ENCODE measurements around the gene DMAC2.

The DMAC2 gene

GRCh38 chr19:41420101-41420880 is 19.4 kb downstream of the DMAC2 start:
- no peak overlapping the region for H3K27ac ChIP-seq (ENCODE audit: low read depth, low read length)

DNA sequence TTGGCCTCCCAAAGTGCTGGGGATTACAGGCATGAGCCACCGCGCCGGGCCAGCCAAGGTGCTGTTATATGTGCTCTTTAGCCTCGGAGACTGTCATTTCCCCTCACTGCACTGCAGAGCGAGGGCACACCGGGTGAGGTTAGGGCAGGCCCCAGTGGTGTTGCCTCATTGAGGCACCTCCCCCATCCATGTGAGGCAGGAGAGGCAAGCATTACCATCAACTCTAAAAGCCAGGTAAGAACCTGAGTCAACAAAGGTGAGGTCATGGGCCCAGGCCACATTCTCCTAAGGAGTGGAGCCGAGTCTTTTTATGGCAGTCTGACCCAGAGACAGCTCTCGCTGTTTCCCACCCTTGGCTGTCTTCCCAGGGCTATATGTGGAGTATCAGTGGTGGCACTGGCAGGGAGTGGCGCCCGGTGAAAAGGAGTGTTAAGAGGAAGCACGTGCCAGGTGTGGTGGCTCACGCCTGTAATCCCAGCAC is 23.5 kb downstream of the DMAC2 start:
- Histone ChIP-seq H3K27ac (ENCODE audit: low read depth, low read length) (no peak overlapping the region), H3K4me1 (ENCODE audit: control insufficient read depth, insufficient read depth, low read length) (no peaks in the 10 kb centered on the region), H3K27me3 (ENCODE audit: control insufficient read depth, insufficient read depth, low read length) (no peaks in the 10 kb centered on the region), H3K9ac (ENCODE audit: low read depth, low read length) (no peak overlapping the region), H3K4me3 (ENCODE audit: low read depth, low read length) (no peak overlapping the region), H3K9me3 (ENCODE audit: control insufficient read depth, insufficient read depth, low read length) (no peaks in the 10 kb centered on the region), H3K36me3 (ENCODE audit: control insufficient read depth, insufficient read depth, low read length) (peaks cover 27% of the 10 kb centered on the region)

More at GRCh38 chr19:41420101-41420880, 19.4 kb downstream of the DMAC2 start:
- Histone ChIP-seq H3K36me3 (ENCODE audit: control insufficient read depth, insufficient read depth, low read length) (peaks cover 47% of the 10 kb centered on the region), H3K9me3 (ENCODE audit: control insufficient read depth, insufficient read depth, low read length) (no peaks in the 10 kb centered on the region), H3K4me1 (ENCODE audit: control insufficient read depth, insufficient read depth, low read length) (no peaks in the 10 kb centered on the region), H3K9ac (ENCODE audit: low read depth, low read length) (no peak overlapping the region), H3K4me3 (ENCODE audit: low read depth, low read length) (no peak overlapping the region), H3K27me3 (ENCODE audit: control insufficient read depth, insufficient read depth, low read length) (no peaks in the 10 kb centered on the region)

- Histone ChIP-seq H3K36me3 (ENCODE audit: control insufficient read depth, insufficient read depth, low read length) (peaks cover 25% of the 10 kb centered on the region), H3K27ac (ENCODE audit: low read depth, low read length) (no peak overlapping the region), H3K4me1 (ENCODE audit: control insufficient read depth, insufficient read depth, low read length) (no peaks in the 10 kb centered on the region), H3K9me3 (ENCODE audit: control insufficient read depth, insufficient read depth, low read length) (no peaks in the 10 kb centered on the region), H3K27me3 (ENCODE audit: control insufficient read depth, insufficient read depth, low read length) (no peaks in the 10 kb centered on the region), H3K4me3 (ENCODE audit: low read depth, low read length) (no peak overlapping the region), H3K9ac (ENCODE audit: low read depth, low read length) (no peak overlapping the region)
These were observed 24.5 kb downstream of the DMAC2 start for GRCh38 chr19:41415154-41415571.

- Histone ChIP-seq H3K27ac (ENCODE audit: low read depth, low read length) (no peak overlapping the region), H3K4me1 (ENCODE audit: control insufficient read depth, insufficient read depth, low read length) (no peaks in the 10 kb centered on the region), H3K4me3 (ENCODE audit: low read depth, low read length) (no peak overlapping the region), H3K9me3 (ENCODE audit: control insufficient read depth, insufficient read depth, low read length) (no peaks in the 10 kb centered on the region), H3K27me3 (ENCODE audit: control insufficient read depth, insufficient read depth, low read length) (no peaks in the 10 kb centered on the region), H3K36me3 (ENCODE audit: control insufficient read depth, insufficient read depth, low read length) (peaks cover 19% of the 10 kb centered on the region), H3K9ac (ENCODE audit: low read depth, low read length) (no peak overlapping the region)
These were observed 25.3 kb downstream of the DMAC2 start for GRCh38 chr19:41414461-41414860.

- Histone ChIP-seq H3K27me3 (ENCODE audit: control insufficient read depth, insufficient read depth, low read length) (no peaks in the 10 kb centered on the region), H3K9me3 (ENCODE audit: control insufficient read depth, insufficient read depth, low read length) (no peaks in the 10 kb centered on the region), H3K4me1 (ENCODE audit: control insufficient read depth, insufficient read depth, low read length) (no peaks in the 10 kb centered on the region), H3K27ac (ENCODE audit: low read depth, low read length) (no peak overlapping the region), H3K9ac (ENCODE audit: low read depth, low read length) (no peak overlapping the region), H3K36me3 (ENCODE audit: control insufficient read depth, insufficient read depth, low read length) (peaks cover 15% of the 10 kb centered on the region), H3K4me3 (ENCODE audit: low read depth, low read length) (no peak overlapping the region)
These were observed 25.8 kb downstream of the DMAC2 start for GRCh38 chr19:41413947-41414346.

- no peak overlapping the region for H3K4me3 ChIP-seq (ENCODE audit: low read depth, low read length)
- no peak overlapping the region for H3K27ac ChIP-seq (ENCODE audit: low read depth, low read length)
- H3K9me3 ChIP-seq (ENCODE audit: control insufficient read depth, insufficient read depth, low read length) = no peaks in the 10 kb centered on the region
- peaks cover 11% of the 10 kb centered on the region for H3K36me3 ChIP-seq (ENCODE audit: control insufficient read depth, insufficient read depth, low read length)
- no peaks in the 10 kb centered on the region for H3K27me3 ChIP-seq (ENCODE audit: control insufficient read depth, insufficient read depth, low read length)
- H3K9ac ChIP-seq (ENCODE audit: low read depth, low read length) = no peak overlapping the region
- no peaks in the 10 kb centered on the region for H3K4me1 ChIP-seq (ENCODE audit: control insufficient read depth, insufficient read depth, low read length)
These were observed 26.8 kb downstream of the DMAC2 start for GRCh38 chr19:41412953-41413352.

DNA sequence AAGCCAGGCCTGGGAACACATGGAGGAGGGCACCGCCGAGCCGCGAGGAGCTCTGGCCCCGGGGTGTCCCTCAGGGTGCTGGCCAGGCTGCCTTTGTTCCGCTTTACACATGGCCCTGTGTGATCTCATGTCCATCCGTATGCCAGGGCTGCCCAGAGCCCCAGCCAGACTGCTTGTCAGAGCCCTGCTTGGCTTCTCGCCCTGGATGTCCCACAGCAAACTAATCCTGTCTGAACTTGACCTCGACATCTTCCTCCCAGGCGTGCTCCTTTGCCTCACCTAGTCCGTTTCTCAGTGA is 27.8 kb downstream of the DMAC2 start:
- Histone ChIP-seq H3K9me3 (ENCODE audit: control insufficient read depth, insufficient read depth, low read length) (no peaks in the 10 kb centered on the region), H3K27ac (ENCODE audit: low read depth, low read length) (no peak overlapping the region), H3K9ac (ENCODE audit: low read depth, low read length) (no peak overlapping the region)

GRCh38 chr19:41411100-41411967 is 28.4 kb downstream of the DMAC2 start:
- H3K27me3 ChIP-seq (ENCODE audit: control insufficient read depth, insufficient read depth, low read length) = no peaks in the 10 kb centered on the region
- H3K9me3 ChIP-seq (ENCODE audit: control insufficient read depth, insufficient read depth, low read length) = no peaks in the 10 kb centered on the region
- H3K36me3 ChIP-seq (ENCODE audit: control insufficient read depth, insufficient read depth, low read length) = peaks cover 7% of the 10 kb centered on the region
- 0 out of 2 replicates have a peak, but pooled peaks cover 5% of the 10 kb centered on the region for H3K4me1 ChIP-seq (ENCODE audit: control insufficient read depth, insufficient read depth, low read length)
- no peak overlapping the region for H3K4me3 ChIP-seq (ENCODE audit: low read depth, low read length)
- H3K9ac ChIP-seq (ENCODE audit: low read depth, low read length) = no peak overlapping the region
- H3K27ac ChIP-seq (ENCODE audit: low read depth, low read length) = no peak overlapping the region

More for the DNA sequence above, 27.8 kb downstream of the DMAC2 start:
- H3K4me3 ChIP-seq (ENCODE audit: low read depth, low read length) = no peak overlapping the region
- H3K27me3 ChIP-seq (ENCODE audit: control insufficient read depth, insufficient read depth, low read length) = no peaks in the 10 kb centered on the region
- H3K36me3 ChIP-seq (ENCODE audit: control insufficient read depth, insufficient read depth, low read length) = peaks cover 10% of the 10 kb centered on the region
- 0 out of 2 replicates have a peak, but pooled peaks cover 5% of the 10 kb centered on the region for H3K4me1 ChIP-seq (ENCODE audit: control insufficient read depth, insufficient read depth, low read length)

GRCh38 chr19:41410336-41411054 is 29.2 kb downstream of the DMAC2 start:
- Histone ChIP-seq H3K4me1 (ENCODE audit: control insufficient read depth, insufficient read depth, low read length) (0 out of 2 replicates have a peak, but pooled peaks cover 5% of the 10 kb centered on the region), H3K27ac (ENCODE audit: low read depth, low read length) (no peak overlapping the region), H3K9me3 (ENCODE audit: control insufficient read depth, insufficient read depth, low read length) (no peaks in the 10 kb centered on the region), H3K27me3 (ENCODE audit: control insufficient read depth, insufficient read depth, low read length) (no peaks in the 10 kb centered on the region), H3K4me3 (ENCODE audit: low read depth, low read length) (no peak overlapping the region), H3K36me3 (ENCODE audit: control insufficient read depth, insufficient read depth, low read length) (peaks cover 2% of the 10 kb centered on the region; the same call in 1 of the 2 replicates), H3K9ac (ENCODE audit: low read depth, low read length) (no peak overlapping the region)

DNA sequence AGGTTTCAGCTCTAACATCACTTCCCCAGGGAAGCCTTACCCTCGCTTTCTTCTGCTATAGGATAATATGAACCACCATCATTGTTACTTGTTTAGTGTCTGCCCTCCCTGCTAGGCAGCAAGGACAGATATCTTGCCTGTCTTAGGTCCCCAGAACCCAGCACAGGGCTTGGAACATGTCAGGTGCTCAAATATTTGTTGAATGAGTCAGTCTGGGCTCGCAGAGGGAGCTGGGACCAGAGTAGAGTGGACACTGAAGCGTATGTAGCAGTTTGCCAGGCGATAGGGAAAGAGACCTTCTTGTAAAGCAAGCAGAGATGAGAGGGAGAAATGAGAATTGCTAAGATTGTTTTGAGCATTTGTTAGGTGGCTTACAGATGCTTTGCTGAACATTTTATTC is 30.4 kb downstream of the DMAC2 start:
- Histone ChIP-seq H3K4me1 (ENCODE audit: control insufficient read depth, insufficient read depth, low read length) (0 out of 2 replicates have a peak, but pooled peaks cover 5% of the 10 kb centered on the region), H3K27ac (ENCODE audit: low read depth, low read length) (no peak overlapping the region), H3K4me3 (ENCODE audit: low read depth, low read length) (no peak overlapping the region), H3K36me3 (ENCODE audit: control insufficient read depth, insufficient read depth, low read length) (no peaks in the 10 kb centered on the region), H3K9ac (ENCODE audit: low read depth, low read length) (no peak overlapping the region), H3K27me3 (ENCODE audit: control insufficient read depth, insufficient read depth, low read length) (no peaks in the 10 kb centered on the region), H3K9me3 (ENCODE audit: control insufficient read depth, insufficient read depth, low read length) (no peaks in the 10 kb centered on the region)
